ENCODE measurements around the gene AGO4.

DNA sequence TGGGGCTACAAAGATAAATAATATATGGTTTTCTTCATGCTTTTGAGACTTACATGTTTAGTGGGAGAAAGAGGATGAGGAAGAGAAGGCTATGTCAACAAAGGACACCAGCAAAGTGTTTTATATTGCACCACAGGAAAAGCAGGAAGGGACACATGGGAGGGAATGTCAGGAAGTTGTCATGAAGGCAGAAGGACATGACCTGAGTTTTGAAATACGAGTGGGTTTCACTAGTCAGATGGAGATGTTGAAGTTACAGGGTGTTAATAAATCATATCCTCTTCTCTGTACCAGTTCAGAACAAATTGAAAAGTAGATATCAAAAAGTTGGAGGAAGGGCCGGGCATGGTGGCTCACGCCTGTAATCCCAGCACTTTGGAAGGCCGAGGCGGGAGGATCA is 57.0 kb downstream of the AGO4 start:
- TF ChIP-seq POLR2A (IDR thresholded peaks at IDR 0.05): no peak
- TF ChIP-seq, protein P1, sequence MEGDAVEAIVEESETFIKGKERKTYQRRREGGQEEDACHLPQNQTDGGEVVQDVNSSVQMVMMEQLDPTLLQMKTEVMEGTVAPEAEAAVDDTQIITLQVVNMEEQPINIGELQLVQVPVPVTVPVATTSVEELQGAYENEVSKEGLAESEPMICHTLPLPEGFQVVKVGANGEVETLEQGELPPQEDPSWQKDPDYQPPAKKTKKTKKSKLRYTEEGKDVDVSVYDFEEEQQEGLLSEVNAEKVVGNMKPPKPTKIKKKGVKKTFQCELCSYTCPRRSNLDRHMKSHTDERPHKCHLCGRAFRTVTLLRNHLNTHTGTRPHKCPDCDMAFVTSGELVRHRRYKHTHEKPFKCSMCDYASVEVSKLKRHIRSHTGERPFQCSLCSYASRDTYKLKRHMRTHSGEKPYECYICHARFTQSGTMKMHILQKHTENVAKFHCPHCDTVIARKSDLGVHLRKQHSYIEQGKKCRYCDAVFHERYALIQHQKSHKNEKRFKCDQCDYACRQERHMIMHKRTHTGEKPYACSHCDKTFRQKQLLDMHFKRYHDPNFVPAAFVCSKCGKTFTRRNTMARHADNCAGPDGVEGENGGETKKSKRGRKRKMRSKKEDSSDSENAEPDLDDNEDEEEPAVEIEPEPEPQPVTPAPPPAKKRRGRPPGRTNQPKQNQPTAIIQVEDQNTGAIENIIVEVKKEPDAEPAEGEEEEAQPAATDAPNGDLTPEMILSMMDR (IDR thresholded peaks at IDR 0.05): no peak
- TF ChIP-seq EP300 (IDR thresholded peaks at IDR 0.05): no peak

Data from sigmoid colon (tissue), 4 donors.